Keratinocyte (primary cell): ENCODE results near the gene DPAGT1.

Experiments used
- CTCF ChIP-seq, 3 experiments: IDR thresholded peaks in 1 of 3; conservative IDR thresholded peaks in 1 of 3; optimal IDR thresholded peaks in 1 of 3; 2 replicates in 2 of 3; 3 replicates in 1 of 3; pipeline versions ENCODE3 to v1.5.1; 2011; ENCODE audit warnings: low read length in 3 of 3, mild to moderate bottlenecking in 3 of 3, moderate library complexity in 2 of 3, control low read depth in 1 of 3, inconsistent platforms in 1 of 3; ENCODE audit not compliant: insufficient read depth in 2 of 3; ENCODE audit errors: extremely low read depth in 1 of 3
- EZH2 ChIP-seq: IDR thresholded peaks from one replicate; pipeline ENCODE4 v1.6.1; 2012; ENCODE audit warnings: inconsistent platforms, mild to moderate bottlenecking, low read length, moderate library complexity

GRCh38 chr11:119148720-119149017 lies 47.0 kb upstream of the DPAGT1 start:
- TF ChIP-seq CTCF (optimal IDR thresholded peaks at IDR 0.05 in 1 of 3, IDR thresholded peaks at IDR 0.05 in 1 of 3, conservative IDR thresholded peaks at IDR 0.05 in 1 of 3; ENCODE audit: extremely low read depth in 1 of 3, insufficient read depth in 2 of 3, low read length in 3 of 3) (no peak), EZH2 (no peak)
